Stimulated activated CD8-positive, alpha-beta memory T cell treated with anti-CD3 and anti-CD28 coated beads, Interleukin-15, amount 100 ng/mL, for 4 hours (primary cell): ENCODE data around the gene CFAP58.

Source experiments
- DNase-seq, 2 donors: peaks; one replicate each; pipeline ENCODE4 v3.0.0-alpha.2; 2020; ENCODE audit warnings: low read depth in 2 of 2

CFAP58 gene

DNA sequence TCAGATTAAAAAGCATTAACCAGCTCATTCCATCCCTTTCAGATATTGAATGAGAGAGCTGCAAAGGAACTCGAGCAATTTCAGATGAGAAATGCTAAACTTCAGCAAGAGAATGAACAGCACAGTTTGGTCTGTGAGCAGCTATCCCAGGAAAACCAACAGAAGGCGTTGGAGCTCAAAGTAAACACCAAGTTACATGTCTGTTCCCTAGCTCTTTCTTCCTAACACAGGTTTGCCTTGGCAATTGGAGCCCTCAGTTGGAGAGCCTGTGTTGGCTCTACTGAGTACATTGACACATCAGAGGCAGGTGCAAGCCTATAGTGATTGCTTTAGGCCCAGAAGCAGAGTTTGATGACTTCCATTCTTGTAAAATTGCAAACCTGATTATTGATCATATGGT lies 14.7 kb downstream of the CFAP58 start:
- DNase-seq: no peak

GRCh38 chr10:104371753-104372152 lies 18.1 kb downstream of the CFAP58 start:
- no peak for DNase-seq

- no peak for DNase-seq
Measured at GRCh38 chr10:104374591-104374990, 21.0 kb downstream of the CFAP58 start.

GRCh38 chr10:104376784-104377300 lies 23.2 kb downstream of the CFAP58 start:
- no peak for DNase-seq

DNA sequence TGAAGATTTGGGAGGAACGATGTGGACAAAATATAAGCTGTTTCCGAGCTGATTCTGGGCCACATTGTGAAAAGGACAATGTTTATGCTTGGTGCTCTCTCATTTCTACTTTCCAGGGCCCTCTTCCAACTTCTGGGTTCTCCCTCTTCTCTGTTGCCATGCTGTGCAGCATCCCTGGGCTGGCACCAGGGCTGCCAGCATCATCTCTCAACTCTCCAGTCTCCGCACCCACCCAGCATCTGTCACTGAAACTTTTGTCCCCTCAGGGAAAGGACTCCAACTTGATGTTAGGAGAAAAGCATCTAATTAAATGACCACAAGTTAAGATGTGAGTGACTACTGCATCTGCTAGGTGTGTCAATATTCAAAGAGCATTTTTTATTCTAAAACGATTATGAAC lies 26.7 kb downstream of the CFAP58 start:
- DNase-seq: no peak

DNA sequence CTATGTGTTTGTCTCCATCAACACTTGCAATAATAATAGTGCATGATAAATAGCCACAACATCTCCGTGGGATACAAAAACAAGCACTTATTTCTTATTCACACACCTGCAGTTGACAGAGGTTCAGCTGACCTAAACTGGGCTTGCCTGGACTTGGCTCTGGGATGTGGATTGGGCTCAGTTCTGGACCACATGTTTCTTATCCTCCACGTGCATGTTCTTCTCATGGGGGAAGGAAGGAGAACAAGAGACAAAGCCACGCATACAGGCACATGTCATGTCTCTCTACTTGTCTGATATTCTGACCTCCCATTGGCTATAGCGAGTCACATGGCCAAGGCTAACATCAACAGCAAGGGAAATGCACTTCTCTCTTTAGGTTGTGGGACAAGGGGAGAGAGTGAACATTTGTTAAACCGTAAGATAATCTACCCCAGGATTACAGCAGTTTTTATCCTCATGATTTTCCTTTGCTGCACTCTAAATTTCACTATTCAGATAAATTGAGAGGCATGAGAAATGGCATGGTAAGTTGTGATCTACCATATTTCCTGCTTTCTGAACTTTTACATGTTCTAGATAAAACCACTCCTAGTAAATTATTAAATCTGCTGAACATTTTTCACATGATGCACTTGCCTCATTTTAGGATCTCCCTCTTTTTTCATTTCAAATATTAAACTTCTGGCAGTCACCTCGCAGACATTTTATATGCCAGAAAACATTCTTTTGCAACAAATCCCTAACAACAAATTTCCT lies 33.7 kb downstream of the CFAP58 start:
- DNase-seq: no peak

DNA sequence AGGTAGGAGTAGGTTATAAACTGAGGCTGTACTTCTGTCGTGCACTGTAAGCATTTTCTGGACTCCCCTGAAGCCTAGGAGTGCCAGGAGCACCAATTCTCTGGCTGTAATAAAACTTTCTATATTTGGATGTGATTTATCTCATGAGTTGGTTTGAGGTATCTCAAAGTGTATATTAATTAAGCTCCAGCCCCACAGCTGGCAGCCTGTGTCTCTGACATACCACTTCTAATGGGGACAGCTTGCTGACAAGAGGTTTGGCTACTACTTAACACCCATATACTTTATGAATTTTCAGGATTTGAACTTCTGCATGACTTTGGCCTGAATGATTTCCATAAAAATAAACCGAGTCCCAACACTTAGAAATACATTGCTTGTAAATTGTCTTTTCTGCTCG lies 35.2 kb downstream of the CFAP58 start:
- DNase-seq: no peak

- no peak for DNase-seq
Measured at GRCh38 chr10:104391150-104391968, 37.7 kb downstream of the CFAP58 start.

- DNase-seq: no peak
Measured at GRCh38 chr10:104391969-104392296, 38.3 kb downstream of the CFAP58 start.

GRCh38 chr10:104393387-104393786 lies 39.8 kb downstream of the CFAP58 start:
- DNase-seq: no peak

DNA sequence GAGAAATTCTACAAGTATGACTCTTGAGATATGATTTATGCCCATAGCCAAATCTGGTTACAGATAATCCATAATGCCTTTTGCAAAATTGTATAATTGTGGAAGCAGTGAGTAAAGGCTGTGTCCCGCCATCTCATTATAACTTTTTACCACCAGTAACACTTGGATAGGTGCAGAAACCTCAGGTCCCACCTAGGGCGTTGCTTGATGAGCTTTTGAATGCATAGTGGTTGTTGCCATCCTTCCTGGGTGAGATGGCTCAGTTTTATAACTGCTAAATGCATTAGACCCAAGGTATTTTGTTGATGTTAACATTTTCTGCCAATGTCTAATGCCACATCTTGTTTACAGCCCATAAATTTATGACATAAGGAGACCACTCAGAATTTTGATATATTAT lies 42.9 kb downstream of the CFAP58 start:
- DNase-seq: no peak

- no peak for DNase-seq
Measured at GRCh38 chr10:104403636-104404035, 50.0 kb downstream of the CFAP58 start.

GRCh38 chr10:104406715-104407650 lies 53.4 kb downstream of the CFAP58 start:
- no peak for DNase-seq

GRCh38 chr10:104413528-104413927 lies 59.9 kb downstream of the CFAP58 start:
- DNase-seq: no peak

DNA sequence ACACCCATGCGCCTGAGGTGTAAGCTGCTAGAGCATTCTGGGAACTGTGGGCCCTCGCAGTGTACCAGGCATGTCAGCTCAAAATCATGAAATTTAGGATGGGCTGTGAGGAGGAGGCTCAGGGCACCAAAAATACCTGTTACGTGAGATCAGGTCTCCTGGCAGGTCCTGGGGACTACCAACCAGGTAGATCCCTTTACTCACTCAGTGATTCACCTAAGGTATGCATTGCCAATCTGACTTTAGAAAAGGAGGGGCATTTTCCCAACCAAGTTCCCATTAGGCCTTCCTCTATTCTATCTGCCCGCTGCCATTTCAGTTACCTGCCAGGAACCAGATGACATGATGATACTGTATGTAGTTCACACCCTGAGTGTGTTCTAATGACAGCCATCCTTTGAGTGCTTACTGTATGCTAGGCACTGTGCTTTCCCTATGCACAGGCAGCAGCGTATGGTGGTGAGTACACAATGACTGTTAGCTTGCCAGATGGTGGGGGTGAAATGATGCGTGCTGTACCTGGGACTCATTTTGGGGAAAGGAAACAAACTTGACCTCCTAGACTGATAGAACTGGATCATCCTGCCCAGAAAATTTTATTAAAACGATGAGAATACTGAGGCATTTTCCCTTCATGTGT lies 62.0 kb downstream of the CFAP58 start:
- DNase-seq: no peak

- no peak for DNase-seq
Measured at GRCh38 chr10:104416851-104417250, 63.2 kb downstream of the CFAP58 start.

DNA sequence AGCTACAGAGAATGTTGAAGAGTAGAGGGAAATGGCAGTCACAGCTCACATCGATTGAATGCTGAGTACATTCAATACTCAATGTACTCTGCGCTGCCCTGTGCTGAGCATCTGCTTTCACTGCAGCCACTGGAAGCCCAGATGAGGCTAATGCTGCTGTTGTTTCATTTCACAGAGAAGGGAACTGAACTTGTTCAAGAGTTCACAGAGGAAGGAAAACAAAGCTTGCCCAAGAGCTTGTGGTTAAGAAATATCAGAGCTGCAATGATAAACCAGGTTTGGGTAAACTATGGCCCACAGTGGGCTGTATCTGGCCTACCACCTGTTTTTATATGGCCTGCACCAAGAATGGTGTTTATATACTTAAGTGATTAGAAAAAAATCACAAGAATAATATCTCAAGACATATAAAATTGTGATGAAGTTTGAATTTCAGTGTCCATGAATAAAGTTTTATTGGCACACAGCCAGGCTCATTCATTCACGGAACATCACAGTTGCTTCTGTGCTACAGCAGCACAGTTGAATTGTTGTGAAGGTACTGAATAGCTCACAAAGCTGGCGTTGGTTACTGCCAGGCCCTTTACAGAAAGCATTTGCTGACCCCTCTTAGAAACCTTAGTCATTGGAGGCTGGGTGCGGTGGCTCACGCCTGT lies 64.1 kb downstream of the CFAP58 start:
- DNase-seq: no peak

GRCh38 chr10:104424719-104425118 lies 71.1 kb downstream of the CFAP58 start:
- no peak for DNase-seq

DNA sequence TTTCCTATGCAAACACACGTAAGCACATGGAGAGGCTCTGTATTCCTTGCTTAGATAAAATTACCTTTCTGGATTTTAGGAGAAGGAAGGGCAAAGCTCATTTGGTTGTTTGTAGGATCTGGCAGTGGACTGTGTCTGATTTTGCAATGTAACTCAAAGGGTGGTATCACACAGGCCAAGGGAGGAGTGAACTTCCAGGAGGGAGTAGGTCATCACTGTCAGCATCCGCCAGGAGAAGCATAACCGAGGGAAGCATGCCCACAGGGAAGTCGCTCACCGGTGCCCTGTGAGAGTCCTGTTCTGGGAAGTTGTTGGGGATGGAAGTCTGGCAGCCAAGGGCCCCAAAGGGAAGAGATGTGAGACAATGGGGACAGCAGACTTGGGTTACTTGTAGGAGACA lies 74.4 kb downstream of the CFAP58 start:
- no peak for DNase-seq

- no peak for DNase-seq
Measured at GRCh38 chr10:104429846-104430245, 76.2 kb downstream of the CFAP58 start.

DNA sequence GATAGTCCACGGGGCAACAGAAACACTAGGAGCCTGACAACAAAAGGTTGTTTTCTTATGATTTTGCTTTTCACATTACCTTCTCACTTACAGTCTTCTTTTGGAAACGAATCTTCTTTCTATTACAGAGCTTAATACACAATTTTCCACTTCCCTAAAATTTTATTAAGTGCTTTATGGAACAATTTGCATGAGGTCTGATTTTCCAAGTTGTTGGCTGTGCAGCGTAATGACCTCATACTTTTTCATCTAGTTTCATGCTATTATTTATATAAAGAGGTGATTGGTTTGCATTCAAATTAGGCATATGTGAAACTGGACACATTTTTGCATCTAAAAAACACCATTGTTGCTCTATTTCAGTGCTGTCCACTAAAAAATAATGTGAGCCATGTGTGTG lies 76.7 kb downstream of the CFAP58 start:
- DNase-seq: no peak
